Erythroblast (primary cell): ENCODE measurements around the gene TMEM221.

Experiments
- GATA1 ChIP-seq: IDR thresholded peaks from 2 replicates; pipeline ENCODE4 v1.6.1; 2011; ENCODE audit warnings: low read depth, mild to moderate bottlenecking, control low read depth, low read length, moderate library complexity
- POLR2A ChIP-seq: IDR thresholded peaks from 2 replicates; pipeline ENCODE4 v1.6.1; 2011; ENCODE audit warnings: mild to moderate bottlenecking, low read length

DNA sequence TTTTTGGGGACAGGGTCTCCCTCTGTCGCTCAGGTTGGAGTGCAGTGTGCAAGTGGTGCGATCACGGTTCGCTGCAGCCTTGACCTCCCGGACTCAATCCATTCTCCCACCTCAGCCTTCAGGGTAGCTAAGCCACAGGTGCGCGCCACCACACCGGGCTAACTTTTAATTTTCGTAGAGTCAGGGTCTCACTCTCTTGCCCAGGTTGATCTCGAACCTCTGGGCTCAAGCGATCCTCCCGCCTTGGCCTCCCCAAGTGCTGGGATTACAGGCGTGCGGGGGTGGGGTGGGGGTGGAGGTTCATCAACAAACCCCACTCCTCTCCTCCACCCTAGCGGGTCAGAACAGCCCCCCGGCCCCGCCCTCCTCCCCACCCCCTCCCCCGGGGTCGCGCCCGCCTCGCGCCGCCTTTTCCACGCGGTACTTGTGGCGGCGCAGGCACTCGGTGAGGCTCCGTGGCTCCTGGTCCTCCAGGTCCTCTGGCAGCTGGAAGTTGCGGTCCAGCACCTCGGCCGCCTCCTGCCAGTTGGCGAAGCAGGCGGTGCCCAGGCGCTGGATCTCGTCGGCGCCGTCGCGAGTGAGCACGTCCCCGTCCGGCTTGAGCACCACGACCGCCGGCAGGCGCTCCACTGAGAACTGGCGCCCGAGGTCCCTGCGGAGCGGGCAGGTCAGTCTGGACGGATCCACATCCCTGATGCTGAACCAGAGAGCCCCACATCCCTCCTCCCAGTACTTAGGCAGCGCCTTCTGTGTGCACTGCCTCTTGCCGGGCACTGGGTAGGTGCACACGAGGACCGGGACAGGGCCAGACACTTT is 7.0 kb upstream of the TMEM221 start:
- TF ChIP-seq POLR2A (no peak), GATA1 (no peak)
